Measurements from ENCODE around the gene BCL2L1. TPM values are rescaled to one million over a fixed set of nuclear protein-coding genes. Genes with fewer than 3 reads are reported as not detected.

Gene BCL2L1
- total and polyA plus RNA-seq, 2 experiments from 2014 or later, result 42.4 to 110 TPM

DNA sequence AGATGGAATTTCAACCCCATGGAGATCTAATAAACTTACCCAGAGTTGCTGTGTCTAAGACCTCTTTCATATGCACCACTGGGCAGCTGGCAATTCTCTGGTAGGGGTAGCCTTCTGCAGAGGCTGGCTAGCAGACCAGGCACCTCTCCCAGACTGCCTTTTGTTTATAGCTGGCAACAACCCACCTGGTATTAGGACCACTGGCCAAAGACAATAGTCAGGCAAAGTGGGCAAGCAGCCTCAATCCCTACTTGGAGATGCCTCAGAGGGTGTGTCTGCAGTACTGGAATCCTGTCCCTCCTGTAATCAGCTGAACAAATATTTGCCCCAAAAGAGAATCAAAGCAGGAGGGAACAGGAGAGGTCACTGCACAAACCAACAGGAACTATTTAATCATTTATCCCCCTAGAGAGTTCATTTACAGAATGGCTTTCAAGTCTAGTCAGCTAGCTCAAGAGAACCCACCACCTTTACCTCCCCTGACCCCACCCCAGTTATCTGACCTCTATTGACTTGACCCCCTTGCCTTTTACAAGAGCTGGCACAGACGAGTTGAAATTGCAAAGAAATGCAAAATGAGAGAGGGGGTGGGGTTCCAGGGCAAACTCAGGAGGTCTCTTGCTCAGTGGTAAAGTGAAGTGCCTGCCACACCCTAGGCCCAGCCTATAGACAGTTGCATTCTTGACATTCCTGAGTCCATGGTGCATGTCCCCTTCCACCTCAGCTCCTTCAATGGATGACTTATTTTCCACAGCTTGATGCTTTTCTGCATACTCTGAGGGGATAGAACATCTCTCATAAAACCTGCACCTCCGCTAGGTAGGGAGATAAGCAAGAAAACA is 2.8 kb downstream of the BCL2L1 start:
- Histone ChIP-seq H3K79me2 (replicated peaks; ENCODE audit: insufficient read depth) (peaks cover 74% of the 10 kb centered on the region), H3F3A (replicated peaks; ENCODE audit: low read depth) (peaks cover 8% of the 10 kb centered on the region), H3K9me2 (ENCODE audit: insufficient read depth) (no peaks in the 10 kb centered on the region), H3K36me3 (ENCODE audit: insufficient read depth) (peaks cover 12% of the 10 kb centered on the region; the same call in 1 of the 2 replicates), H4K20me1 (replicated peaks; ENCODE audit: insufficient read depth) (no peaks in the 10 kb centered on the region), H3K4me3 (peak overlapping the region; percentile 71), H3K4me1 (ENCODE audit: insufficient read depth) (peaks cover 62% of the 10 kb centered on the region), H3K27me3 (ENCODE audit: insufficient read depth) (no peaks in the 10 kb centered on the region), H2AFZ (no peak overlapping the region), H3K27ac (ENCODE audit: low read depth) (peak overlapping the region; percentile 100), H3K4me2 (peak overlapping the region; percentile 86)
- DNase-seq (ENCODE audit: low spot score) (peak; percentile 90), ATAC-seq (peak; percentile 33)
- Mint-ChIP-seq H3K36me3 (ENCODE audit: low read depth) (peaks cover 57% of the 10 kb centered on the region), H3K4me3 (peak overlapping the region; percentile 90), H3K27ac (peak overlapping the region; percentile 63), H3K4me1 (peaks cover 62% of the 10 kb centered on the region), H3K9me3 (no peaks in the 10 kb centered on the region; the same call in 2 of the 3 replicates), H3K27me3 (ENCODE audit: insufficient read depth, low read depth, poor library complexity) (peaks cover 15% of the 10 kb centered on the region)
- TF ChIP-seq NANOG (IDR thresholded peaks at IDR 0.05; ENCODE audit: borderline replicate concordance), result peak; percentile 14; the same call in 1 of the 2 replicates
- TF ChIP-seq, protein P1, sequence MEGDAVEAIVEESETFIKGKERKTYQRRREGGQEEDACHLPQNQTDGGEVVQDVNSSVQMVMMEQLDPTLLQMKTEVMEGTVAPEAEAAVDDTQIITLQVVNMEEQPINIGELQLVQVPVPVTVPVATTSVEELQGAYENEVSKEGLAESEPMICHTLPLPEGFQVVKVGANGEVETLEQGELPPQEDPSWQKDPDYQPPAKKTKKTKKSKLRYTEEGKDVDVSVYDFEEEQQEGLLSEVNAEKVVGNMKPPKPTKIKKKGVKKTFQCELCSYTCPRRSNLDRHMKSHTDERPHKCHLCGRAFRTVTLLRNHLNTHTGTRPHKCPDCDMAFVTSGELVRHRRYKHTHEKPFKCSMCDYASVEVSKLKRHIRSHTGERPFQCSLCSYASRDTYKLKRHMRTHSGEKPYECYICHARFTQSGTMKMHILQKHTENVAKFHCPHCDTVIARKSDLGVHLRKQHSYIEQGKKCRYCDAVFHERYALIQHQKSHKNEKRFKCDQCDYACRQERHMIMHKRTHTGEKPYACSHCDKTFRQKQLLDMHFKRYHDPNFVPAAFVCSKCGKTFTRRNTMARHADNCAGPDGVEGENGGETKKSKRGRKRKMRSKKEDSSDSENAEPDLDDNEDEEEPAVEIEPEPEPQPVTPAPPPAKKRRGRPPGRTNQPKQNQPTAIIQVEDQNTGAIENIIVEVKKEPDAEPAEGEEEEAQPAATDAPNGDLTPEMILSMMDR (conservative IDR thresholded peaks at IDR 0.05; ENCODE audit: low read depth in 2 of 2), result no peak
- no peak for TF ChIP-seq STAT1 (IDR thresholded peaks at IDR 0.05; ENCODE audit: unreplicated experiment)
- TF ChIP-seq POLR2AphosphoS5 (IDR thresholded peaks at IDR 0.05; ENCODE audit: low read depth), result peak; percentile 52

DNA sequence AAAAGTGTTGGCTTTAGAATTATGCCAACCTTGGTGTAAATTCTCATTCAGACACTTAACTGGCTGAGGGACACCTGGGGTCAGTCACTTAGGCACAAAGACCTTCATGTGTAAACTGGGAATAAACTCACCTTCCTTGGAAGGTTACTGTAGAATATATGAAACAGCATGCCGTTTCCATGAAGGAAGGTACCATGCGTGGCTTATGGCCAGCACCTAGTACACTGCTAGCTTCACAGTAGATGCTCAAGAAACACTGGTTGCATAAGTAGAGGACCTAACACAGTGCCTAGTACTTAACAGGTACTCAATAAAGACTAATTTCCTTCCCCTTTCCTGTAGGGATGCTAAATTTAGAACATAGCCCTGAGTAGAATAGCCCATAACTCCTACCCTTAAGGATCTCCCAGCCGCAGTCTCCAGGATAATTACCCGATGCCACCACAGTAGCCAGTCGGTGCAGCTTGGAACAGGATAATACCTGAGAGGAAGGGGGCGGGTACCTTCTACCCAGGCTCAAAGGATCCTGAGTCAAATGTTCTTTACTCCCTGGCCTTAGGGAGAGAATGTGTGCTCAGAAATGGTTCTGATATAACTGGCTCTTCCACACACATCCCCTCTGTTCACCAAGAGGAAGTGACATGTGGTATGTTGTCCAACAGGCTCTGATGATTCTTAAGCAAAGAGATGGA is 3.6 kb downstream of the BCL2L1 start:
- H3K9me2 ChIP-seq (ENCODE audit: insufficient read depth), result no peaks in the 10 kb centered on the region
- Mint-ChIP-seq H3K4me1 (peaks cover 66% of the 10 kb centered on the region), H3K4me3 (peak overlapping the region; percentile 90), H3K27ac (no peak overlapping the region; the same call in 1 of the 2 replicates), H3K9me3 (no peaks in the 10 kb centered on the region; the same call in 2 of the 3 replicates), H3K27me3 (ENCODE audit: insufficient read depth, low read depth, poor library complexity) (peaks cover 14% of the 10 kb centered on the region), H3K36me3 (ENCODE audit: low read depth) (peaks cover 62% of the 10 kb centered on the region)
- 0 out of 2 replicates have a peak, but pooled peaks cover 3% of the 10 kb centered on the region for H4K20me1 ChIP-seq (replicated peaks; ENCODE audit: insufficient read depth)
- peaks cover 81% of the 10 kb centered on the region for H3K79me2 ChIP-seq (replicated peaks; ENCODE audit: insufficient read depth)
- H3K27me3 ChIP-seq (ENCODE audit: insufficient read depth), result no peaks in the 10 kb centered on the region
- ATAC-seq, result no peak
- peak overlapping the region; percentile 83; the same call in 1 of the 2 replicates for H3K27ac ChIP-seq (ENCODE audit: low read depth)
- peak overlapping the region; percentile 86 for H3K4me2 ChIP-seq
- peaks cover 12% of the 10 kb centered on the region; the same call in 1 of the 2 replicates for H3K36me3 ChIP-seq (ENCODE audit: insufficient read depth)
- DNase-seq (ENCODE audit: low spot score), result peak; percentile 40
- peak overlapping the region; percentile 71; the same call in 1 of the 2 replicates for H3K4me3 ChIP-seq
- no peak overlapping the region for H2AFZ ChIP-seq
- peaks cover 69% of the 10 kb centered on the region for H3K4me1 ChIP-seq (ENCODE audit: insufficient read depth)
- H3F3A ChIP-seq (replicated peaks; ENCODE audit: low read depth), result peaks cover 12% of the 10 kb centered on the region
- TF ChIP-seq EZH2phosphoT487 (IDR thresholded peaks at IDR 0.05; ENCODE audit: unreplicated experiment), result no peak
- TF ChIP-seq, protein P2, sequence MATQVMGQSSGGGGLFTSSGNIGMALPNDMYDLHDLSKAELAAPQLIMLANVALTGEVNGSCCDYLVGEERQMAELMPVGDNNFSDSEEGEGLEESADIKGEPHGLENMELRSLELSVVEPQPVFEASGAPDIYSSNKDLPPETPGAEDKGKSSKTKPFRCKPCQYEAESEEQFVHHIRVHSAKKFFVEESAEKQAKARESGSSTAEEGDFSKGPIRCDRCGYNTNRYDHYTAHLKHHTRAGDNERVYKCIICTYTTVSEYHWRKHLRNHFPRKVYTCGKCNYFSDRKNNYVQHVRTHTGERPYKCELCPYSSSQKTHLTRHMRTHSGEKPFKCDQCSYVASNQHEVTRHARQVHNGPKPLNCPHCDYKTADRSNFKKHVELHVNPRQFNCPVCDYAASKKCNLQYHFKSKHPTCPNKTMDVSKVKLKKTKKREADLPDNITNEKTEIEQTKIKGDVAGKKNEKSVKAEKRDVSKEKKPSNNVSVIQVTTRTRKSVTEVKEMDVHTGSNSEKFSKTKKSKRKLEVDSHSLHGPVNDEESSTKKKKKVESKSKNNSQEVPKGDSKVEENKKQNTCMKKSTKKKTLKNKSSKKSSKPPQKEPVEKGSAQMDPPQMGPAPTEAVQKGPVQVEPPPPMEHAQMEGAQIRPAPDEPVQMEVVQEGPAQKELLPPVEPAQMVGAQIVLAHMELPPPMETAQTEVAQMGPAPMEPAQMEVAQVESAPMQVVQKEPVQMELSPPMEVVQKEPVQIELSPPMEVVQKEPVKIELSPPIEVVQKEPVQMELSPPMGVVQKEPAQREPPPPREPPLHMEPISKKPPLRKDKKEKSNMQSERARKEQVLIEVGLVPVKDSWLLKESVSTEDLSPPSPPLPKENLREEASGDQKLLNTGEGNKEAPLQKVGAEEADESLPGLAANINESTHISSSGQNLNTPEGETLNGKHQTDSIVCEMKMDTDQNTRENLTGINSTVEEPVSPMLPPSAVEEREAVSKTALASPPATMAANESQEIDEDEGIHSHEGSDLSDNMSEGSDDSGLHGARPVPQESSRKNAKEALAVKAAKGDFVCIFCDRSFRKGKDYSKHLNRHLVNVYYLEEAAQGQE (IDR thresholded peaks at IDR 0.05; ENCODE audit: unreplicated experiment), result no peak
- TF ChIP-seq, protein P3, sequence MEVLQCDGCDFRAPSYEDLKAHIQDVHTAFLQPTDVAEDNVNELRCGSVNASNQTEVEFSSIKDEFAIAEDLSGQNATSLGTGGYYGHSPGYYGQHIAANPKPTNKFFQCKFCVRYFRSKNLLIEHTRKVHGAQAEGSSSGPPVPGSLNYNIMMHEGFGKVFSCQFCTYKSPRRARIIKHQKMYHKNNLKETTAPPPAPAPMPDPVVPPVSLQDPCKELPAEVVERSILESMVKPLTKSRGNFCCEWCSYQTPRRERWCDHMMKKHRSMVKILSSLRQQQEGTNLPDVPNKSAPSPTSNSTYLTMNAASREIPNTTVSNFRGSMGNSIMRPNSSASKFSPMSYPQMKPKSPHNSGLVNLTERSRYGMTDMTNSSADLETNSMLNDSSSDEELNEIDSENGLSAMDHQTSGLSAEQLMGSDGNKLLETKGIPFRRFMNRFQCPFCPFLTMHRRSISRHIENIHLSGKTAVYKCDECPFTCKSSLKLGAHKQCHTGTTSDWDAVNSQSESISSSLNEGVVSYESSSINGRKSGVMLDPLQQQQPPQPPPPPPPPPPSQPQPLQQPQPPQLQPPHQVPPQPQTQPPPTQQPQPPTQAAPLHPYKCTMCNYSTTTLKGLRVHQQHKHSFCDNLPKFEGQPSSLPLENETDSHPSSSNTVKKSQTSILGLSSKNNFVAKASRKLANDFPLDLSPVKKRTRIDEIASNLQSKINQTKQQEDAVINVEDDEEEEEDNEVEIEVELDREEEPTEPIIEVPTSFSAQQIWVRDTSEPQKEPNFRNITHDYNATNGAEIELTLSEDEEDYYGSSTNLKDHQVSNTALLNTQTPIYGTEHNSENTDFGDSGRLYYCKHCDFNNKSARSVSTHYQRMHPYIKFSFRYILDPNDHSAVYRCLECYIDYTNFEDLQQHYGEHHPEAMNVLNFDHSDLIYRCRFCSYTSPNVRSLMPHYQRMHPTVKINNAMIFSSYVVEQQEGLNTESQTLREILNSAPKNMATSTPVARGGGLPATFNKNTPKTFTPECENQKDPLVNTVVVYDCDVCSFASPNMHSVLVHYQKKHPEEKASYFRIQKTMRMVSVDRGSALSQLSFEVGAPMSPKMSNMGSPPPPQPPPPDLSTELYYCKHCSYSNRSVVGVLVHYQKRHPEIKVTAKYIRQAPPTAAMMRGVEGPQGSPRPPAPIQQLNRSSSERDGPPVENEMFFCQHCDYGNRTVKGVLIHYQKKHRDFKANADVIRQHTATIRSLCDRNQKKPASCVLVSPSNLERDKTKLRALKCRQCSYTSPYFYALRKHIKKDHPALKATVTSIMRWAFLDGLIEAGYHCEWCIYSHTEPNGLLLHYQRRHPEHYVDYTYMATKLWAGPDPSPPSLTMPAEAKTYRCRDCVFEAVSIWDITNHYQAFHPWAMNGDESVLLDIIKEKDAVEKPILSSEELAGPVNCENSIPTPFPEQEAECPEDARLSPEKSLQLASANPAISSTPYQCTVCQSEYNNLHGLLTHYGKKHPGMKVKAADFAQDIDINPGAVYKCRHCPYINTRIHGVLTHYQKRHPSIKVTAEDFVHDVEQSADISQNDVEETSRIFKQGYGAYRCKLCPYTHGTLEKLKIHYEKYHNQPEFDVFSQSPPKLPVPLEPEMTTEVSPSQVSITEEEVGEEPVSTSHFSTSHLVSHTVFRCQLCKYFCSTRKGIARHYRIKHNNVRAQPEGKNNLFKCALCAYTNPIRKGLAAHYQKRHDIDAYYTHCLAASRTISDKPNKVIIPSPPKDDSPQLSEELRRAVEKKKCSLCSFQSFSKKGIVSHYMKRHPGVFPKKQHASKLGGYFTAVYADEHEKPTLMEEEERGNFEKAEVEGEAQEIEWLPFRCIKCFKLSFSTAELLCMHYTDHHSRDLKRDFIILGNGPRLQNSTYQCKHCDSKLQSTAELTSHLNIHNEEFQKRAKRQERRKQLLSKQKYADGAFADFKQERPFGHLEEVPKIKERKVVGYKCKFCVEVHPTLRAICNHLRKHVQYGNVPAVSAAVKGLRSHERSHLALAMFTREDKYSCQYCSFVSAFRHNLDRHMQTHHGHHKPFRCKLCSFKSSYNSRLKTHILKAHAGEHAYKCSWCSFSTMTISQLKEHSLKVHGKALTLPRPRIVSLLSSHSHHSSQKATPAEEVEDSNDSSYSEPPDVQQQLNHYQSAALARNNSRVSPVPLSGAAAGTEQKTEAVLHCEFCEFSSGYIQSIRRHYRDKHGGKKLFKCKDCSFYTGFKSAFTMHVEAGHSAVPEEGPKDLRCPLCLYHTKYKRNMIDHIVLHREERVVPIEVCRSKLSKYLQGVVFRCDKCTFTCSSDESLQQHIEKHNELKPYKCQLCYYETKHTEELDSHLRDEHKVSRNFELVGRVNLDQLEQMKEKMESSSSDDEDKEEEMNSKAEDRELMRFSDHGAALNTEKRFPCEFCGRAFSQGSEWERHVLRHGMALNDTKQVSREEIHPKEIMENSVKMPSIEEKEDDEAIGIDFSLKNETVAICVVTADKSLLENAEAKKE (CRISPR knock-in tag; IDR thresholded peaks at IDR 0.05), result no peak
- TF ChIP-seq POLR2AphosphoS5 (IDR thresholded peaks at IDR 0.05; ENCODE audit: low read depth), result no peak

Measured in GM23338 (cell line).